ENCODE results near the gene PODXL.
A peak's percentile ranks its signal among the peaks of the same experiment; 100 is the strongest.
"Not testable (repeated sequence)": the region's sequence is repeated elsewhere in the genome, so short reads cannot be mapped to it uniquely, and the experiment has no call there.

Gene PODXL

GRCh38 chr7:131487217-131487616, 69.2 kb downstream of the PODXL start:
- DNase-seq, result no peak

GRCh38 chr7:131486346-131486745, 70.1 kb downstream of the PODXL start:
- no peak for DNase-seq

- no peak for DNase-seq
Observed at GRCh38 chr7:131483586-131483985, 72.8 kb downstream of the PODXL start.

GRCh38 chr7:131482800-131483199, 73.6 kb downstream of the PODXL start:
- no peak for DNase-seq

- DNase-seq, result peak; percentile 12
Observed at GRCh38 chr7:131480384-131481315, 75.8 kb downstream of the PODXL start.

GRCh38 chr7:131476740-131477139, 79.7 kb downstream of the PODXL start:
- DNase-seq, result no peak

- DNase-seq, result no peak
Observed at GRCh38 chr7:131471250-131472004, 85.0 kb downstream of the PODXL start.

- no peak for DNase-seq
Observed at GRCh38 chr7:131467788-131468187, 88.6 kb downstream of the PODXL start.

GRCh38 chr7:131466735-131467365, 89.6 kb downstream of the PODXL start:
- DNase-seq, result no peak

- DNase-seq, result not testable (repeated sequence)
Observed at GRCh38 chr7:131462715-131463114, 93.7 kb downstream of the PODXL start.

- DNase-seq, result no peak
Observed at GRCh38 chr7:131462059-131462458, 94.4 kb downstream of the PODXL start.

GRCh38 chr7:131459256-131459655, 97.2 kb downstream of the PODXL start:
- DNase-seq, result no peak

GRCh38 chr7:131456338-131456737, 100.1 kb downstream of the PODXL start:
- DNase-seq, result no peak

- no peak for DNase-seq
Observed at GRCh38 chr7:131455546-131455945, 100.9 kb downstream of the PODXL start.

- DNase-seq, result no peak
Observed at GRCh38 chr7:131455001-131455400, 101.4 kb downstream of the PODXL start.

- no peak for DNase-seq
Observed at GRCh38 chr7:131454498-131454897, 101.9 kb downstream of the PODXL start.
